ENCODE data around the gene DNAJC6.

The DNAJC6 gene

GRCh38 chr1:65267683-65268082 lies 41.7 kb upstream of the DNAJC6 start:
- Histone ChIP-seq H3K36me3 (ENCODE audit: low read length) (no peaks in the 10 kb centered on the region), H4K20me1 (ENCODE audit: low read depth, low read length) (no peaks in the 10 kb centered on the region), H3K9ac (ENCODE audit: low read length) (no peak overlapping the region), H3K9me3 (ENCODE audit: insufficient read depth, low read length) (no peaks in the 10 kb centered on the region), H3K9me2 (replicated peaks; ENCODE audit: insufficient read depth, low read length) (no peaks in the 10 kb centered on the region), H3K4me3 (ENCODE audit: insufficient read depth, low read length, poor library complexity, severe bottlenecking) (no peak overlapping the region), H2AFZ (ENCODE audit: low read depth, low read length, severe bottlenecking) (no peak overlapping the region), H3F3A (ENCODE audit: insufficient read depth) (no peaks in the 10 kb centered on the region), H3K27me3 (ENCODE audit: low read length) (no peaks in the 10 kb centered on the region), H3K27ac (ENCODE audit: low read depth, low read length) (no peak overlapping the region), H3K4me2 (ENCODE audit: low read depth, low read length, poor library complexity, severe bottlenecking) (no peak overlapping the region), H3K79me2 (ENCODE audit: insufficient read depth, low read length) (no peaks in the 10 kb centered on the region)
- no peak for TF ChIP-seq CTCF (IDR thresholded peaks at IDR 0.05; ENCODE audit: insufficient read depth, low read length, poor library complexity, severe bottlenecking)
- no peak for TF ChIP-seq EZH2phosphoT487 (conservative IDR thresholded peaks at IDR 0.05; ENCODE audit: low read length)

GRCh38 chr1:65269612-65270011 lies 39.7 kb upstream of the DNAJC6 start:
- Histone ChIP-seq H3K9ac (ENCODE audit: low read length) (no peak overlapping the region), H3K27ac (ENCODE audit: low read depth, low read length) (no peak overlapping the region), H2AFZ (ENCODE audit: low read depth, low read length, severe bottlenecking) (no peak overlapping the region)

GRCh38 chr1:65276197-65276939 lies 33.0 kb upstream of the DNAJC6 start:
- Histone ChIP-seq H3K27me3 (ENCODE audit: low read length) (no peaks in the 10 kb centered on the region), H4K20me1 (ENCODE audit: low read depth, low read length) (no peaks in the 10 kb centered on the region), H3K4me3 (ENCODE audit: insufficient read depth, low read length, poor library complexity, severe bottlenecking) (no peak overlapping the region), H3K9me3 (ENCODE audit: insufficient read depth, low read length) (no peaks in the 10 kb centered on the region), H3K27ac (ENCODE audit: low read depth, low read length) (no peak overlapping the region), H2AFZ (ENCODE audit: low read depth, low read length, severe bottlenecking) (no peak overlapping the region), H3K9me2 (replicated peaks; ENCODE audit: insufficient read depth, low read length) (no peaks in the 10 kb centered on the region), H3K79me2 (ENCODE audit: insufficient read depth, low read length) (no peaks in the 10 kb centered on the region), H3K9ac (ENCODE audit: low read length) (no peak overlapping the region), H3K4me2 (ENCODE audit: low read depth, low read length, poor library complexity, severe bottlenecking) (no peak overlapping the region), H3K36me3 (ENCODE audit: low read length) (no peaks in the 10 kb centered on the region), H3F3A (ENCODE audit: insufficient read depth) (no peaks in the 10 kb centered on the region)
- TF ChIP-seq EZH2phosphoT487 (conservative IDR thresholded peaks at IDR 0.05; ENCODE audit: low read length) (no peak), CTCF (IDR thresholded peaks at IDR 0.05; ENCODE audit: insufficient read depth, low read length, poor library complexity, severe bottlenecking) (no peak)

More at GRCh38 chr1:65269612-65270011, 39.7 kb upstream of the DNAJC6 start:
- no peaks in the 10 kb centered on the region for H3K79me2 ChIP-seq (ENCODE audit: insufficient read depth, low read length)
- no peaks in the 10 kb centered on the region for H4K20me1 ChIP-seq (ENCODE audit: low read depth, low read length)
- no peaks in the 10 kb centered on the region for H3K36me3 ChIP-seq (ENCODE audit: low read length)
- TF ChIP-seq CTCF (IDR thresholded peaks at IDR 0.05; ENCODE audit: insufficient read depth, low read length, poor library complexity, severe bottlenecking): no peak
- TF ChIP-seq EZH2phosphoT487 (conservative IDR thresholded peaks at IDR 0.05; ENCODE audit: low read length): no peak
- H3K4me3 ChIP-seq (ENCODE audit: insufficient read depth, low read length, poor library complexity, severe bottlenecking): no peak overlapping the region
- H3K27me3 ChIP-seq (ENCODE audit: low read length): no peaks in the 10 kb centered on the region
- no peak overlapping the region for H3K4me2 ChIP-seq (ENCODE audit: low read depth, low read length, poor library complexity, severe bottlenecking)
- no peaks in the 10 kb centered on the region for H3K9me3 ChIP-seq (ENCODE audit: insufficient read depth, low read length)
- H3F3A ChIP-seq (ENCODE audit: insufficient read depth): no peaks in the 10 kb centered on the region
- no peaks in the 10 kb centered on the region for H3K9me2 ChIP-seq (replicated peaks; ENCODE audit: insufficient read depth, low read length)
